GM12878 (cell line): ENCODE data around the gene SHQ1. TPM values are rescaled to one million over a fixed set of nuclear protein-coding genes. Genes with fewer than 3 reads are reported as not detected.

Source experiments
- ATAC-seq: fragments of 200-7000 bp; cut with Tn5 transposase; 3 replicates; pipeline ENCODE4 v1.9.1; 2020; ENCODE audit warnings: mild to moderate bottlenecking, moderate library complexity
- BruUV-seq: library from RNA; stranded (reverse); fragments of 400-500 nt; replicated peaks from 2 replicates; lab custom pipeline; 2021; lab: Mats Ljungman, UMichigan
- CTCF ChIA-PET: fragments of 300-600 bp; sonication (Branson Sonifier 250); formaldehyde crosslinking; extraction: SDS; loops from one replicate; lab custom pipeline; 2021; ENCODE audit warnings: inconsistent platforms; lab: Yijun Ruan, JAX
- POLR2A ChIA-PET: fragments of 350-600 bp; formaldehyde crosslinking; extraction: SDS; loops from one replicate; lab custom pipeline; 2021; ENCODE audit warnings: inconsistent platforms; lab: Charles Lee
- RAD21 ChIA-PET: fragments of 300-600 bp; sonication (Branson Sonifier 250); formaldehyde crosslinking; loops from one replicate; lab custom pipeline; 2023; ENCODE audit warnings: antibody characterized with exemption; ENCODE audit not compliant: unreplicated experiment; lab: Charles Lee
- SMC1A ChIA-PET: fragments of 300-600 bp; sonication (Branson Sonifier 250); formaldehyde crosslinking; loops from one replicate; lab custom pipeline; 2023; ENCODE audit not compliant: unreplicated experiment, uncharacterized antibody; lab: Charles Lee
- DNase-seq: peaks from one replicate; pipeline ENCODE4 v3.0.0-alpha.2; 2011; ENCODE audit warnings: low read depth, low spot score
- FAIRE-seq: peaks from 3 replicates; lab custom pipeline; 2011; peaks lifted over from hg19 to GRCh38; lab: Jason Lieb, UNC
- H2AFZ ChIP-seq: 2 replicates; pipeline ENCODE4 v1.6.0; 2011; ENCODE audit warnings: low read depth, low read length, control low read depth; ENCODE audit not compliant: control insufficient read depth
- H3K27ac ChIP-seq: 2 replicates; pipeline ENCODE4 v1.5.1; 2011; ENCODE audit warnings: control low read depth; ENCODE audit not compliant: control insufficient read depth, insufficient read depth
- H3K27me3 ChIP-seq, 2 experiments: replicated peaks in 1 of 2; 2 replicates each; pipeline versions ENCODE4 v1.6.0 to v1.6.1; 2011; ENCODE audit warnings: low read length in 1 of 2; ENCODE audit not compliant: control insufficient read depth in 2 of 2, insufficient read depth in 2 of 2
- H3K36me3 ChIP-seq, 2 experiments: 2 replicates each; pipeline ENCODE4 v1.5.1; 2011; ENCODE audit warnings: low read length in 1 of 2; ENCODE audit not compliant: control insufficient read depth in 2 of 2, insufficient read depth in 2 of 2
- H3K4me1 ChIP-seq: 2 replicates; pipeline ENCODE4 v1.6.1; 2011; ENCODE audit warnings: mild to moderate bottlenecking, low read length, moderate library complexity, mixed read lengths; ENCODE audit not compliant: control insufficient read depth, insufficient read depth
- H3K4me2 ChIP-seq: 2 replicates; pipeline ENCODE4 v1.6.0; 2011; ENCODE audit warnings: control low read depth; ENCODE audit not compliant: control insufficient read depth, insufficient read depth
- H3K4me3 ChIP-seq: fragments of 200-600 bp; sonication (generic); 2 replicates; pipeline ENCODE4 v1.5.1; 2016
- H3K79me2 ChIP-seq: 2 replicates; pipeline ENCODE4 v1.6.0; 2011; ENCODE audit warnings: low read length; ENCODE audit not compliant: control insufficient read depth, insufficient read depth
- H3K9ac ChIP-seq: 2 replicates; pipeline ENCODE4 v1.8.0; 2011; ENCODE audit warnings: low read length, control low read depth, mixed read lengths; ENCODE audit not compliant: control insufficient read depth, insufficient read depth
- H3K9me3 ChIP-seq: replicated peaks from 3 replicates; pipeline ENCODE4 v1.5.1; 2011; ENCODE audit warnings: mild to moderate bottlenecking, low read length; ENCODE audit not compliant: control insufficient read depth, insufficient read depth
- H4K20me1 ChIP-seq: 2 replicates; pipeline ENCODE4 v1.6.0; 2011; ENCODE audit not compliant: control insufficient read depth, insufficient read depth
- CBX5 ChIP-seq: sonication (generic); IDR thresholded peaks from 2 replicates; pipeline ENCODE4 v1.6.1; 2016; ENCODE audit warnings: low read depth, moderate library complexity, mild to moderate bottlenecking, inconsistent platforms
- CREM ChIP-seq: IDR thresholded peaks from 2 replicates; pipeline ENCODE4 v1.6.1; 2014; ENCODE audit warnings: antibody characterized with exemption, low read depth
- ETV6 ChIP-seq, 2 experiments: fragments of 450-650 bp in 1 of 2; IDR thresholded peaks in 1 of 2; conservative IDR thresholded peaks in 1 of 2; 2 replicates each; pipeline ENCODE4 v1.6.1; 2014; ENCODE audit warnings: antibody characterized with exemption in 1 of 2, borderline replicate concordance in 1 of 2, low read depth in 1 of 2, mild to moderate bottlenecking in 1 of 2, moderate library complexity in 1 of 2
- KLF5 ChIP-seq: fragments of 450-650 bp; IDR thresholded peaks from 2 replicates; pipeline ENCODE4 v1.6.1; 2014; ENCODE audit warnings: mild to moderate bottlenecking; ENCODE audit not compliant: partially characterized antibody
- NFXL1 ChIP-seq: fragments of 450-650 bp; IDR thresholded peaks from 2 replicates; pipeline ENCODE4 v1.6.1; 2017; ENCODE audit warnings: antibody characterized with exemption, mild to moderate bottlenecking, borderline replicate concordance
- SKIL ChIP-seq: fragments of 450-650 bp; IDR thresholded peaks from 2 replicates; pipeline ENCODE4 v1.6.1; 2017; ENCODE audit warnings: mild to moderate bottlenecking, low read depth, inconsistent platforms; ENCODE audit not compliant: poor library complexity, severe bottlenecking
- SREBF2 ChIP-seq: IDR thresholded peaks from 2 replicates; pipeline ENCODE4 v1.6.1; 2012; ENCODE audit warnings: mild to moderate bottlenecking, low read length
- STAT1 ChIP-seq: fragments of 450-650 bp; conservative IDR thresholded peaks from 2 replicates; pipeline ENCODE4 v1.6.1; 2014; ENCODE audit warnings: antibody characterized with exemption, mild to moderate bottlenecking
- SUPT20H ChIP-seq: IDR thresholded peaks from 2 replicates; pipeline ENCODE4 v1.6.1; 2011; ENCODE audit warnings: low read depth, mild to moderate bottlenecking, low read length, moderate library complexity, borderline replicate concordance; ENCODE audit not compliant: control insufficient read depth
- WGBS: methylation state at CpG from one replicate; pipeline ENCODE4 v1.1.6; 2016; ENCODE audit warnings: low lambda C conversion rate; ENCODE audit not compliant: insufficient replicate concordance, insufficient coverage; ENCODE audit errors: missing lambda C conversion rate; 5-methylcytosine and 5-hydroxymethylcytosine counted together
- in situ Hi-C: fragments of 300-500 bp; cut with MboI; formaldehyde crosslinking; loops from 9 replicates; pipeline ENCODE4 v1.14.3; 2018; ENCODE audit warnings: mixed read lengths
- intact Hi-C: fragments of 100-400 bp; cut with micrococcal nuclease; formaldehyde crosslinking; loops from one replicate; pipeline ENCODE4 v1.14.2; 2022; ENCODE audit not compliant: unreplicated experiment
- polyA plus RNA-seq, 11 experiments: library from polyadenylated mRNA; depleted of rRNA in 4 of 11; unstranded in 6 of 11; stranded (reverse) in 5 of 11; fragments of >200 nt; fragmentation: Nextera tagmentation in 4 of 11; fragmentation: Illumina TruSeq in 1 of 11; extraction: Ambion mirVana in 4 of 11; extraction: Trizol in 1 of 11; gene quantifications; 1 replicate in 1 of 11; 2 replicates in 10 of 11; pipeline versions ENCODE4 v1.2.1 to v1.2.3, GENCODE V29; 2011 to 2016; ENCODE audit warnings: inconsistent platforms in 2 of 11, missing spikeins in 2 of 11, low read depth in 1 of 11
- total RNA-seq, 4 experiments: library from RNA; depleted of rRNA in 3 of 4; stranded (reverse); fragments of >200 nt in 3 of 4; fragmentation: Illumina TruSeq in 1 of 4; extraction: Trizol in 1 of 4; gene quantifications; 2 replicates each; pipeline versions ENCODE4 v1.2.1 to v1.2.3, GENCODE V29; 2013 to 2021
- TF ChIP-seq, protein P1 (sequence below): fragments of 450-650 bp; IDR thresholded peaks from 2 replicates; pipeline ENCODE4 v1.6.1; 2018; ENCODE audit warnings: borderline replicate concordance, mild to moderate bottlenecking; ENCODE audit not compliant: partially characterized antibody
- TF ChIP-seq, protein P2 (sequence below): fragments of 450-650 bp; IDR thresholded peaks from 2 replicates; pipeline ENCODE4 v1.6.1; 2018; ENCODE audit warnings: mild to moderate bottlenecking, low read depth, moderate library complexity; ENCODE audit not compliant: partially characterized antibody
- TF ChIP-seq, protein P3 (sequence below): fragments of 450-650 bp; IDR thresholded peaks from 2 replicates; pipeline ENCODE4 v1.6.1; 2016; ENCODE audit warnings: mild to moderate bottlenecking

The SHQ1 gene
- total and polyA plus RNA-seq, 10 of the 15 experiments (the other 5 are each of a cell fraction or from before 2014, with no cell fraction given) = 12.6 to 51.7 (median 24.5) TPM

GRCh38 chr3:72768481-72768880 lies 79.8 kb downstream of the SHQ1 start (continued):
- TF ChIP-seq ETV6 (conservative IDR thresholded peaks at IDR 0.05 in 1 of 2, IDR thresholded peaks at IDR 0.05 in 1 of 2; ENCODE audit: borderline replicate concordance in 1 of 2, low read depth in 1 of 2) (no peak), SREBF2 (no peak)
- TF ChIP-seq, protein P1, sequence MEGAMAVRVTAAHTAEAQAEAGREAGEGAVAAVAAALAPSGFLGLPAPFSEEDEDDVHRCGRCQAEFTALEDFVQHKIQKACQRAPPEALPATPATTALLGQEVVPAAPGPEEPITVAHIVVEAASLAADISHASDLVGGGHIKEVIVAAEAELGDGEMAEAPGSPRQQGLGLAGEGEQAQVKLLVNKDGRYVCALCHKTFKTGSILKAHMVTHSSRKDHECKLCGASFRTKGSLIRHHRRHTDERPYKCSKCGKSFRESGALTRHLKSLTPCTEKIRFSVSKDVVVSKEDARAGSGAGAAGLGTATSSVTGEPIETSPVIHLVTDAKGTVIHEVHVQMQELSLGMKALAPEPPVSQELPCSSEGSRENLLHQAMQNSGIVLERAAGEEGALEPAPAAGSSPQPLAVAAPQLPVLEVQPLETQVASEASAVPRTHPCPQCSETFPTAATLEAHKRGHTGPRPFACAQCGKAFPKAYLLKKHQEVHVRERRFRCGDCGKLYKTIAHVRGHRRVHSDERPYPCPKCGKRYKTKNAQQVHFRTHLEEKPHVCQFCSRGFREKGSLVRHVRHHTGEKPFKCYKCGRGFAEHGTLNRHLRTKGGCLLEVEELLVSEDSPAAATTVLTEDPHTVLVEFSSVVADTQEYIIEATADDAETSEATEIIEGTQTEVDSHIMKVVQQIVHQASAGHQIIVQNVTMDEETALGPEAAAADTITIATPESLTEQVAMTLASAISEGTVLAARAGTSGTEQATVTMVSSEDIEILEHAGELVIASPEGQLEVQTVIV = no peak
- TF ChIP-seq, protein P2, sequence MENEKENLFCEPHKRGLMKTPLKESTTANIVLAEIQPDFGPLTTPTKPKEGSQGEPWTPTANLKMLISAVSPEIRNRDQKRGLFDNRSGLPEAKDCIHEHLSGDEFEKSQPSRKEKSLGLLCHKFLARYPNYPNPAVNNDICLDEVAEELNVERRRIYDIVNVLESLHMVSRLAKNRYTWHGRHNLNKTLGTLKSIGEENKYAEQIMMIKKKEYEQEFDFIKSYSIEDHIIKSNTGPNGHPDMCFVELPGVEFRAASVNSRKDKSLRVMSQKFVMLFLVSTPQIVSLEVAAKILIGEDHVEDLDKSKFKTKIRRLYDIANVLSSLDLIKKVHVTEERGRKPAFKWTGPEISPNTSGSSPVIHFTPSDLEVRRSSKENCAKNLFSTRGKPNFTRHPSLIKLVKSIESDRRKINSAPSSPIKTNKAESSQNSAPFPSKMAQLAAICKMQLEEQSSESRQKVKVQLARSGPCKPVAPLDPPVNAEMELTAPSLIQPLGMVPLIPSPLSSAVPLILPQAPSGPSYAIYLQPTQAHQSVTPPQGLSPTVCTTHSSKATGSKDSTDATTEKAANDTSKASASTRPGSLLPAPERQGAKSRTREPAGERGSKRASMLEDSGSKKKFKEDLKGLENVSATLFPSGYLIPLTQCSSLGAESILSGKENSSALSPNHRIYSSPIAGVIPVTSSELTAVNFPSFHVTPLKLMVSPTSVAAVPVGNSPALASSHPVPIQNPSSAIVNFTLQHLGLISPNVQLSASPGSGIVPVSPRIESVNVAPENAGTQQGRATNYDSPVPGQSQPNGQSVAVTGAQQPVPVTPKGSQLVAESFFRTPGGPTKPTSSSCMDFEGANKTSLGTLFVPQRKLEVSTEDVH = no peak

DNA sequence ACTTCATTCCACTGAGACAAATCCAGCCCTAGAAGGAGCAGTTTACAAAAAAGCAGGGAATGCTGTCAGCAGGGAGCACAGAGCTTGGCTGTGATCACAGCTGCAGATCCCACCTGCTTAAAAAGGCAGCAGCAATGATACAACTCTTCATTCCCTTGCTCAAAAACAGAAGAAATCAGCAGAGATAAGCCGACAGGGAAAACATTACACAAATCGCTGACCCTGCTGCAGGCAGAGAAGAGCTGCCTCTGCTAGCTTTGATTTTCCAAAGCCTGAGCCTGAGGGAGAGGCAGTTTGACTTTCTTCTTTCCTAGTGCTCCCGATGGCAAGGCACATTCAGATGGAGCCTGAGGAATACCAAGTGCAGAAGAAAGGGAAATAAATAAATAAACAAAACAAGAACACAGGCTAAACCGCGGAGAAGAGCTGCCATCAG lies 80.2 kb downstream of the SHQ1 start:
- CTCF ChIA-PET = interaction anchor here (1.9 kb wide), 1 partner anchor 103 kb away, joined by 4 read pairs; no protein-coding TSS in a partner anchor
- intact Hi-C loops = no loop called here
- in situ Hi-C loops = no loop called here
- TF ChIP-seq, protein P3, sequence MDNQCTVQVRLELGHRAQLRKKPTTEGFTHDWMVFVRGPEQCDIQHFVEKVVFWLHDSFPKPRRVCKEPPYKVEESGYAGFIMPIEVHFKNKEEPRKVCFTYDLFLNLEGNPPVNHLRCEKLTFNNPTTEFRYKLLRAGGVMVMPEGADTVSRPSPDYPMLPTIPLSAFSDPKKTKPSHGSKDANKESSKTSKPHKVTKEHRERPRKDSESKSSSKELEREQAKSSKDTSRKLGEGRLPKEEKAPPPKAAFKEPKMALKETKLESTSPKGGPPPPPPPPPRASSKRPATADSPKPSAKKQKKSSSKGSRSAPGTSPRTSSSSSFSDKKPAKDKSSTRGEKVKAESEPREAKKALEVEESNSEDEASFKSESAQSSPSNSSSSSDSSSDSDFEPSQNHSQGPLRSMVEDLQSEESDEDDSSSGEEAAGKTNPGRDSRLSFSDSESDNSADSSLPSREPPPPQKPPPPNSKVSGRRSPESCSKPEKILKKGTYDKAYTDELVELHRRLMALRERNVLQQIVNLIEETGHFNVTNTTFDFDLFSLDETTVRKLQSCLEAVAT = no peak
- TF ChIP-seq STAT1 = no peak
- TF ChIP-seq CBX5 = no peak
- no peak for TF ChIP-seq KLF5
- no peak for TF ChIP-seq CREM
- no peak for TF ChIP-seq NFXL1
- TF ChIP-seq SUPT20H = no peak
- TF ChIP-seq SKIL = no peak

More for the DNA sequence above, 80.2 kb downstream of the SHQ1 start:
- Histone ChIP-seq H3K9ac (no peak overlapping the region), H2AFZ (no peak overlapping the region), H4K20me1 (no peaks in the 10 kb centered on the region), H3K27ac (no peak overlapping the region), H3K27me3 (no peaks in the 10 kb centered on the region), H3K4me1 (no peaks in the 10 kb centered on the region), H3K36me3 (peaks cover 2 to 4% of the 10 kb centered on the region in 2 experiments; a peak in 3 of 4 replicates), H3K9me3 (no peaks in the 10 kb centered on the region), H3K79me2 (no peaks in the 10 kb centered on the region), H3K4me2 (no peak overlapping the region), H3K4me3 (no peak overlapping the region)
- WGBS = 89% methylated on average over 5 of the region's 5 CpGs
- FAIRE-seq = no peak
- no TSS peak for BruUV-seq
- no peak for DNase-seq
- ChIA-PET RAD21 (no interaction called here), SMC1A (no interaction called here), POLR2A (no interaction called here)
- ATAC-seq = no peak
